ENCODE data around the gene ENTPD7.
"Not testable (repeated sequence)": the region's sequence is repeated elsewhere in the genome, so short reads cannot be mapped to it uniquely, and the experiment has no call there.

The ENTPD7 gene

GRCh38 chr10:99742701-99743100 lies 83.4 kb downstream of the ENTPD7 start:
- Mint-ChIP-seq H3K4me3 (no peak overlapping the region), H3K4me1 (peaks cover 31% of the 10 kb centered on the region)

GRCh38 chr10:99743841-99744240 lies 84.5 kb downstream of the ENTPD7 start:
- H3K27me3 Mint-ChIP-seq = no peaks in the 10 kb centered on the region
- H3K4me1 Mint-ChIP-seq = peaks cover 36% of the 10 kb centered on the region
- no peak overlapping the region for H3K27ac Mint-ChIP-seq
- peaks cover 14% of the 10 kb centered on the region for H3K9me3 Mint-ChIP-seq
- peaks cover 51% of the 10 kb centered on the region for H3K36me3 Mint-ChIP-seq
- no peak overlapping the region for H3K4me3 Mint-ChIP-seq

More at GRCh38 chr10:99742701-99743100, 83.4 kb downstream of the ENTPD7 start:
- no peaks in the 10 kb centered on the region for H3K27me3 Mint-ChIP-seq
- no peak overlapping the region for H3K27ac Mint-ChIP-seq
- peaks cover 50% of the 10 kb centered on the region for H3K36me3 Mint-ChIP-seq
- peaks cover 14% of the 10 kb centered on the region for H3K9me3 Mint-ChIP-seq

- not testable (repeated sequence) for H3K27ac Mint-ChIP-seq, H3K4me3 Mint-ChIP-seq, H3K27me3 Mint-ChIP-seq, H3K9me3 Mint-ChIP-seq
- Mint-ChIP-seq H3K36me3 (peaks cover 44% of the 10 kb centered on the region), H3K4me1 (peaks cover 36% of the 10 kb centered on the region)
Observed at GRCh38 chr10:99746166-99746565, 86.9 kb downstream of the ENTPD7 start.

GRCh38 chr10:99748823-99749451 lies 89.6 kb downstream of the ENTPD7 start:
- Mint-ChIP-seq H3K36me3 (peaks cover 26% of the 10 kb centered on the region), H3K27ac (no peak overlapping the region), H3K4me3 (no peak overlapping the region), H3K4me1 (peaks cover 14% of the 10 kb centered on the region), H3K27me3 (no peaks in the 10 kb centered on the region), H3K9me3 (no peaks in the 10 kb centered on the region)

- Mint-ChIP-seq H3K4me3 (no peak overlapping the region), H3K27ac (no peak overlapping the region), H3K27me3 (no peaks in the 10 kb centered on the region), H3K9me3 (no peaks in the 10 kb centered on the region), H3K36me3 (peaks cover 26% of the 10 kb centered on the region), H3K4me1 (peaks cover 10% of the 10 kb centered on the region)
Observed at GRCh38 chr10:99750641-99751040, 91.3 kb downstream of the ENTPD7 start.

GRCh38 chr10:99754670-99755069 lies 95.4 kb downstream of the ENTPD7 start:
- H3K36me3 Mint-ChIP-seq = peaks cover 49% of the 10 kb centered on the region
- H3K27me3 Mint-ChIP-seq = no peaks in the 10 kb centered on the region
- no peak overlapping the region for H3K4me3 Mint-ChIP-seq

More at GRCh38 chr10:99754670-99755069, 95.4 kb downstream of the ENTPD7 start:
- Mint-ChIP-seq H3K27ac (no peak overlapping the region), H3K9me3 (no peaks in the 10 kb centered on the region), H3K4me1 (peaks cover 2% of the 10 kb centered on the region)
